GM12874 (cell line): ENCODE results near the gene IQCM.

ENCODE experiments used
- TF ChIP-seq, protein P1 (sequence below): IDR thresholded peaks from 2 replicates; pipeline ENCODE4 v1.5.1; 2011; ENCODE audit warnings: low read depth, mild to moderate bottlenecking, control low read depth, low read length, moderate library complexity; ENCODE audit not compliant: insufficient read depth

The IQCM gene

DNA sequence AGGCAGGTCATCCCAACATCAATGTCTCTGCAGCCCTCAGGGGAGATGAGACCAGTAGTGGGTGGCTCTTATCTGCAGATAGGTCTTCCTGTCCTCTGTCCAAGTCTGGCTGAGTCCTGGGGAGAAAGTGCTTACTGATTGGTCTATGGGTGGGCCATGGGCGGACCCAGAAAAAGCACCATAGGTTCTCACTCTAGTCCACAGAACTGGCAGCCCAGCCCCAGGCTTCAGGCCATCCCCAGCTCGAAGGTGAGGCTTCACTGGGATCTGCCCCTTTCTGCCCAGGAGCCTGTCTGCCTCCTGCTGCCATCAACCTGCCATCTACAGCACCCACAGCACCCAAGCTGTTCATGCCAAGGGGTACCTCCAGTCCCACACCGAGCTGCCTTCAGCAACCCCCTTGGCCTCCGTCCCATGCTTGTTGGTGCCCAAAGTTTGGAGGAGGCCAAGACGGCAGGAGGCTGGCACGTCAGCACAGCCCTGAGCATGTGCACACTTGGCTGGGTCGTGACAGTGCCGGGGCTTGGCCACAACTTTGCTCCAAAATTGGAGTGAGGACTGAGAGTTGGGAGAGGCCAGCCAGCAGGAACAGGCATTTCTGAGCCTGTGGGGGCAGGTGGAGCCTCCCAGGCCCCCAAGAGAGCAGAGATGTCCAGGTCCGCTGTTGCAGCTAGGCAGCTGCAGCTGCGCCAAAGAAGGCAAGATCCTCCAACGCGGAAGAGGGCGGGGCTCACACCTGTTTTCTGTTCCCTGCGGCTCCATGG lies 99.6 kb downstream of the IQCM start:
- TF ChIP-seq, protein P1, sequence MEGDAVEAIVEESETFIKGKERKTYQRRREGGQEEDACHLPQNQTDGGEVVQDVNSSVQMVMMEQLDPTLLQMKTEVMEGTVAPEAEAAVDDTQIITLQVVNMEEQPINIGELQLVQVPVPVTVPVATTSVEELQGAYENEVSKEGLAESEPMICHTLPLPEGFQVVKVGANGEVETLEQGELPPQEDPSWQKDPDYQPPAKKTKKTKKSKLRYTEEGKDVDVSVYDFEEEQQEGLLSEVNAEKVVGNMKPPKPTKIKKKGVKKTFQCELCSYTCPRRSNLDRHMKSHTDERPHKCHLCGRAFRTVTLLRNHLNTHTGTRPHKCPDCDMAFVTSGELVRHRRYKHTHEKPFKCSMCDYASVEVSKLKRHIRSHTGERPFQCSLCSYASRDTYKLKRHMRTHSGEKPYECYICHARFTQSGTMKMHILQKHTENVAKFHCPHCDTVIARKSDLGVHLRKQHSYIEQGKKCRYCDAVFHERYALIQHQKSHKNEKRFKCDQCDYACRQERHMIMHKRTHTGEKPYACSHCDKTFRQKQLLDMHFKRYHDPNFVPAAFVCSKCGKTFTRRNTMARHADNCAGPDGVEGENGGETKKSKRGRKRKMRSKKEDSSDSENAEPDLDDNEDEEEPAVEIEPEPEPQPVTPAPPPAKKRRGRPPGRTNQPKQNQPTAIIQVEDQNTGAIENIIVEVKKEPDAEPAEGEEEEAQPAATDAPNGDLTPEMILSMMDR = no peak

DNA sequence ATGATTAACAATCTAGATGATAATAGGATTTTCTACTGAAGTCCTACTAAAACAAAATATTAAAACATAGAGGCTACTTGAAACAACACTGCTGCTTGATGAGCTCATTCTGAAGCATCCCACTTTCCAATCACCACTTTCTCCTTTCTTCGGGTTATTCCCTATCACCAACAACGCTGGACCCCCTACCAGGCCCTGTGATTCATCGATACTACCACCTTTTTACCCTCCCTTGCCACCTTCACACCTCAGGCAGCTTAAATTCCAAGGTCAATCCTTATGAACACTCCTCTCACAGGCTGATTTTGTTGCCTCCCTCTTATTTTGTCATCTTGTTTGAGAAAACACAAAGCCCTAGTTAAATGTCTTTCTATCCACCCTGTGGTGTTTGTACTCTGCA lies 102.6 kb downstream of the IQCM start:
- TF ChIP-seq, protein P1 = no peak

DNA sequence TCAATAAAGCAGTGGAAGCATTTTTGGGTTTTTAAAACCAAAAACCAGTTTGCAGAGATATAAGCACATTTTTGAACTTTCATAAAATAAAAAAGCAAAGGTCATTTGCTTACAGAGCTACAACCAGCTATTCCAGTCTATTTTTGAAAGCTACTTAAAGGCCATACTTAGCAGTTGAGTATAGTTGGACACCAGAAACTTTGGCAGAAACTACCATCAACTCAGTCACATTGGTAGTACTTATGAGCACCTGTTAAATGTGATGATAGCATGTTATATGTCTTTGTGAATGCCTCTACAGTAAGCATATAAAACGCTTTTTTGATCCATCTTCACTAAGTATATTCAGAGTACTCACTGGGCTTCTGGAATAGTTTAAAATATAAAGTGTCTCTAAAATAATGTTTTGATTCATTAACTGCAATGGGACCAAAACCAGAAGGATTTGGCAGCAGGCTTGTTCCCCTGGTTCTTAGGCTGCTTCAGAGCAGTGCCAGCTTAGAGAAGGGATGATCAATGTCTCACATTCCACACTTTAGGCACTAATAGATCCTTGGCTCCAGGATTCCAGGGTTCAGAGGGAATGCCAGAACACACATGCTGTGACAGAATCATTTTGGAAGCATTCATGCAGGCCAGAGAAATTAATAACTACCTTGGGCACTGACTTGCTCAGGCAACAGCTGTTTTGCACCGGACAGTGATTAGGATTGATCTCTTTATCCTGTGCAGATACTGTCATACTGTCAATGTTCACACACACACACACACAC lies 103.9 kb downstream of the IQCM start:
- TF ChIP-seq, protein P1 = no peak

DNA sequence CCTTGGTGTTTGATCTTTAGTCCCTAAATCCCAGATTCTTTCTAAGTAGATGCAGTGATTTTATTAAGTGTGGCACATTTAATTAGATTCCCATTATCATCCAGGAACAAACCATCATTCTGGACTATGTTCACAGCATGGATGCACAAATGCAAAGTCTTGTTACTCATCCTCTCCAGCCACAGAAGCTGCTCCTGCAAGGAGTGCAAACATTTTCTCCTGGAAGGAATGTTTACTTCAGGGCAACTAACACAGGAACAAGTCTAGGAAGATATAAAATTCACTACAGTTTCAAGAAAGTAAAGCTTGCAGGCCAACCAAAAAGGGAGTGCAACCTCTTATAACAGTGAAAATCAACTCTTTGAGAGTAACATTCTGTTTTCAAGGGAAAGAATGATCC lies 106.0 kb downstream of the IQCM start:
- TF ChIP-seq, protein P1 = no peak

- TF ChIP-seq, protein P1 = no peak
Observed at GRCh38 chr4:149708513-149709130, 107.0 kb downstream of the IQCM start.

GRCh38 chr4:149707862-149708261 lies 107.8 kb downstream of the IQCM start:
- TF ChIP-seq, protein P1 = no peak

- TF ChIP-seq, protein P1 = no peak
Observed at GRCh38 chr4:149706942-149707341, 108.7 kb downstream of the IQCM start.
